H9 (cell line): ENCODE measurements around the gene ATOX1. TPM values are rescaled to one million over a fixed set of nuclear protein-coding genes. Genes with fewer than 3 reads are reported as not detected.

Source experiments
- DNase-seq: peaks from one replicate; pipeline ENCODE4 v3.0.0-alpha.2; 2017
- H2AFZ ChIP-seq: one replicate; pipeline ENCODE4 v1.6.1; 2013; ENCODE audit warnings: mild to moderate bottlenecking, low read length, control low read depth, moderate library complexity
- H2AK5ac ChIP-seq: 2 replicates; pipeline ENCODE4 v1.6.1; 2013; ENCODE audit warnings: low read length, control low read depth, mixed read lengths; ENCODE audit not compliant: insufficient read length
- H2BK120ac ChIP-seq: one replicate; pipeline ENCODE4 v1.6.1; 2013; ENCODE audit warnings: low read depth, mild to moderate bottlenecking, low read length, control low read depth, inconsistent platforms; ENCODE audit not compliant: poor library complexity, severe bottlenecking
- H2BK12ac ChIP-seq: 2 replicates; pipeline ENCODE4 v1.6.1; 2013; ENCODE audit warnings: low read length, control low read depth, mixed read lengths, low read depth; ENCODE audit not compliant: insufficient read length
- H2BK15ac ChIP-seq: 2 replicates; pipeline ENCODE4 v1.6.1; 2013; ENCODE audit warnings: low read depth, low read length, control low read depth
- H2BK20ac ChIP-seq: one replicate; pipeline ENCODE4 v1.6.1; 2013; ENCODE audit warnings: low read depth, mild to moderate bottlenecking, low read length, control low read depth, inconsistent platforms; ENCODE audit not compliant: poor library complexity, severe bottlenecking
- H2BK5ac ChIP-seq: 2 replicates; pipeline ENCODE4 v1.6.1; 2013; ENCODE audit warnings: low read length, control low read depth, mixed read lengths; ENCODE audit not compliant: insufficient read length
- H3K14ac ChIP-seq: 2 replicates; pipeline ENCODE4 v1.6.1; 2013; ENCODE audit warnings: low read length, control low read depth; ENCODE audit not compliant: insufficient read depth
- H3K18ac ChIP-seq: 2 replicates; pipeline ENCODE4 v1.6.1; 2013; ENCODE audit warnings: low read depth, mild to moderate bottlenecking, mixed read lengths, low read length, control low read depth; ENCODE audit not compliant: insufficient read length
- H3K23ac ChIP-seq: 2 replicates; pipeline ENCODE4 v1.6.1; 2013; ENCODE audit warnings: low read length, control low read depth, mixed read lengths, low read depth; ENCODE audit not compliant: insufficient read length
- H3K23me2 ChIP-seq: 2 replicates; pipeline ENCODE4 v1.6.1; 2013; ENCODE audit warnings: low read depth, mild to moderate bottlenecking, mixed read lengths, low read length, control low read depth; ENCODE audit not compliant: insufficient read length, poor library complexity, severe bottlenecking
- H3K27ac ChIP-seq: 2 replicates; pipeline ENCODE4 v1.5.1; 2013; ENCODE audit warnings: low read length, control low read depth, mixed read lengths, low read depth; ENCODE audit not compliant: insufficient read length
- H3K27me3 ChIP-seq: 2 replicates; pipeline ENCODE4 v1.6.1; 2013; ENCODE audit warnings: low read length, control low read depth, inconsistent platforms; ENCODE audit not compliant: insufficient read depth
- H3K4ac ChIP-seq: 2 replicates; pipeline ENCODE4 v1.6.1; 2013; ENCODE audit warnings: low read depth, mild to moderate bottlenecking, control low read depth, inconsistent platforms, low read length, moderate library complexity
- H3K4me1 ChIP-seq: 2 replicates; pipeline ENCODE4 v1.6.1; 2013; ENCODE audit warnings: low read length, control low read depth, inconsistent platforms; ENCODE audit not compliant: insufficient read depth
- H3K4me2 ChIP-seq: 2 replicates; pipeline ENCODE4 v1.6.1; 2013; ENCODE audit warnings: low read length, control low read depth, mixed read lengths; ENCODE audit not compliant: insufficient read length, insufficient read depth
- H3K56ac ChIP-seq: 2 replicates; pipeline ENCODE4 v1.6.1; 2013; ENCODE audit warnings: low read depth, mild to moderate bottlenecking, mixed read lengths, low read length, control low read depth; ENCODE audit not compliant: insufficient read length
- H3K79me1 ChIP-seq: 2 replicates; pipeline ENCODE4 v1.6.1; 2013; ENCODE audit warnings: low read depth, mild to moderate bottlenecking, moderate library complexity, low read length, control low read depth, inconsistent platforms; ENCODE audit not compliant: insufficient read depth, poor library complexity, severe bottlenecking
- H3K79me2 ChIP-seq: 2 replicates; pipeline ENCODE4 v1.6.1; 2013; ENCODE audit warnings: low read length, control low read depth, inconsistent platforms; ENCODE audit not compliant: insufficient read depth
- H3K9ac ChIP-seq: 2 replicates; pipeline ENCODE4 v1.6.1; 2013; ENCODE audit warnings: low read length, control low read depth, mixed read lengths; ENCODE audit not compliant: insufficient read length; ENCODE audit errors: extremely low read depth
- H3K9me3 ChIP-seq: one replicate; pipeline ENCODE4 v1.6.1; 2013; ENCODE audit warnings: low read depth, low read length, inconsistent platforms; ENCODE audit not compliant: control insufficient read depth
- H3T11ph ChIP-seq: one replicate; pipeline ENCODE4 v1.6.1; 2013; ENCODE audit warnings: mild to moderate bottlenecking, low read length, control low read depth, inconsistent platforms
- H4K20me1 ChIP-seq: one replicate; pipeline ENCODE4 v1.6.1; 2013; ENCODE audit not compliant: control insufficient read depth, insufficient read length, insufficient read depth
- H4K5ac ChIP-seq: 2 replicates; pipeline ENCODE4 v1.6.1; 2013; ENCODE audit warnings: low read depth, mild to moderate bottlenecking, mixed read lengths, low read length, control low read depth; ENCODE audit not compliant: insufficient read length
- H4K8ac ChIP-seq: replicated peaks from 2 replicates; pipeline ENCODE4 v1.6.1; 2013; ENCODE audit warnings: low read length, control low read depth, mixed read lengths, low read depth; ENCODE audit not compliant: insufficient read length
- H4K91ac ChIP-seq: 2 replicates; pipeline ENCODE4 v1.6.1; 2013; ENCODE audit warnings: low read depth, mild to moderate bottlenecking, moderate library complexity, mixed read lengths, low read length, control low read depth; ENCODE audit not compliant: insufficient read length
- H3K27ac Mint-ChIP-seq, 3 experiments: 2 replicates in 2 of 3; 3 replicates in 1 of 3; pipeline ENCODE4 v1.8.0; 2020 to 2021; ENCODE audit warnings: mixed read lengths in 3 of 3, mild to moderate bottlenecking in 1 of 3, moderate library complexity in 1 of 3
- H3K27me3 Mint-ChIP-seq: 2 replicates; pipeline ENCODE4 v1.8.0; 2021; ENCODE audit warnings: low read depth, mild to moderate bottlenecking, moderate library complexity, mixed read lengths
- H3K36me3 Mint-ChIP-seq, 3 experiments: 2 replicates in 2 of 3; 3 replicates in 1 of 3; pipeline ENCODE4 v1.8.0; 2020 to 2021; ENCODE audit warnings: low read depth in 3 of 3, mixed read lengths in 3 of 3; ENCODE audit not compliant: insufficient read depth in 1 of 3
- H3K4me1 Mint-ChIP-seq, 2 experiments: 2 replicates each; pipeline ENCODE4 v1.8.0; 2020; ENCODE audit warnings: mixed read lengths in 2 of 2
- H3K4me3 Mint-ChIP-seq, 2 experiments: 2 replicates in 1 of 2; 3 replicates in 1 of 2; pipeline ENCODE4 v1.8.0; 2020 to 2021; ENCODE audit warnings: mild to moderate bottlenecking in 2 of 2, mixed read lengths in 2 of 2, moderate library complexity in 1 of 2
- H3K9me3 Mint-ChIP-seq, 2 experiments: 2 replicates in 1 of 2; 3 replicates in 1 of 2; pipeline ENCODE4 v1.8.0; 2020; ENCODE audit warnings: mild to moderate bottlenecking in 2 of 2, mixed read lengths in 2 of 2, moderate library complexity in 1 of 2
- CTCF ChIP-seq: fragments of 200-600 bp; sonication (generic); conservative IDR thresholded peaks from 3 replicates; pipeline ENCODE4 v1.8.0; 2021; ENCODE audit warnings: antibody characterized with exemption, mild to moderate bottlenecking
- total RNA-seq: library from RNA; stranded (reverse); gene quantifications from 2 replicates; pipeline ENCODE4 v1.2.1, GENCODE V29; 2021

The ATOX1 gene
- total RNA-seq, 1 experiment from 2014 or later: 75.0 TPM

GRCh38 chr5:151764801-151765200 lies 6.4 kb upstream of the ATOX1 start:
- Histone ChIP-seq H3K56ac (no peak overlapping the region), H3K27ac (no peak overlapping the region), H3K18ac (no peak overlapping the region), H3K4ac (no peak overlapping the region), H3K9ac (no peak overlapping the region), H2BK5ac (no peak overlapping the region), H2BK20ac (no peak overlapping the region), H3K14ac (no peak overlapping the region), H2BK120ac (no peak overlapping the region), H3K23me2 (no peaks in the 10 kb centered on the region), H3K79me1 (no peaks in the 10 kb centered on the region), H4K91ac (no peak overlapping the region), H3K79me2 (no peaks in the 10 kb centered on the region), H3K4me2 (no peak overlapping the region), H4K5ac (no peak overlapping the region), H4K20me1 (no peaks in the 10 kb centered on the region), H4K8ac (no peak overlapping the region), H3K23ac (no peak overlapping the region), H2BK12ac (no peak overlapping the region), H3K9me3 (no peaks in the 10 kb centered on the region), H3K27me3 (no peaks in the 10 kb centered on the region), H2AFZ (no peak overlapping the region), H3K4me1 (no peaks in the 10 kb centered on the region), H3T11ph (no peak overlapping the region), H2BK15ac (no peak overlapping the region), H2AK5ac (no peak overlapping the region)
- TF ChIP-seq CTCF: no peak
- Mint-ChIP-seq H3K4me1 (peaks cover 8 to 11% of the 10 kb centered on the region in 2 experiments), H3K27me3 (no peaks in the 10 kb centered on the region; the same call in 1 of the 2 replicates), H3K36me3 (no peaks in the 10 kb centered on the region), H3K9me3 (no peaks in the 10 kb centered on the region), H3K27ac (no peak overlapping the region), H3K4me3 (no peak overlapping the region)
- DNase-seq: no peak
